ENCODE measurements around the gene ABI2.
"Not testable (repeated sequence)": the region's sequence is repeated elsewhere in the genome, so short reads cannot be mapped to it uniquely, and the experiment has no call there.

ABI2 gene

DNA sequence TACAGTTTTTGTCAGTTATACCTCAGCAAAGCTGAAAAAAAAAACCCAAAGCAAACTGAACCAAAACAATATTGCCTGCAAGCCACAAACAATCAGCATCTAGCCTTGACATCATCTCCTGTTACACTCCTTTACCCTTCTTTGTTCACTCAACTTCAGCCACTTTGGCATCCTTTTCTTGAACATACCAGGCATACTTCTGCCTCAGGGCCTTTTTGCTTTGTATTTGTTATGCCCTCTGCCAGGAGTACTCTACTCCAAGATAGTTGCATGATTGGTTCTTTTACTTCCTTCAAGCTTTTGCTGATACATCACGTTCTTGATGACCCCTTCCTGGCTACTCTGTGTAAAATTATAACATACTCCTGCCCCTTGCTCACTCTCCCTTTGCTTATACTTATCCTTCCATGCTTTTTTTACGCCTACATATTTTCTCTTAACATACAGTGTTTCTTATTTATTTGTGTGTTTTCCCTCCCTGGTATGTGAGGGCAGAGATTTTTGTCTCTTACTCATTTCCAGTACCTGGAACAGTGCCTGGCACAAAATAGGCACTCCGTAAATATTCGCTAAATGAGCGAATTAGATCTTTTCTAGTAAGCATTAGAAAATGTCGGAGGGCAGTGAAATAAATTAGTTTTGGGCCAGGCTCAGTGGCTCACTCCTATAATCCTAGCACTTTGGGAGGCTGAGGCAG lies 12.7 kb downstream of the ABI2 start:
- TF ChIP-seq ARNT (IDR thresholded peaks at IDR 0.05), result no peak
- TF ChIP-seq FOXK2 (IDR thresholded peaks at IDR 0.05), result no peak
- no peak for TF ChIP-seq FOXA1 (IDR thresholded peaks at IDR 0.05)
- no peak for TF ChIP-seq SP1 (IDR thresholded peaks at IDR 0.05)
- no peak for TF ChIP-seq L3MBTL2 (conservative IDR thresholded peaks at IDR 0.05)
- no peak for TF ChIP-seq FOXM1 (IDR thresholded peaks at IDR 0.05; ENCODE audit: borderline replicate concordance)
- TF ChIP-seq ELF4 (IDR thresholded peaks at IDR 0.05), result no peak
- TF ChIP-seq BHLHE40 (IDR thresholded peaks at IDR 0.05; ENCODE audit: borderline replicate concordance), result no peak
- no peak for TF ChIP-seq LEF1 (IDR thresholded peaks at IDR 0.05; ENCODE audit: borderline replicate concordance)
- no peak for TF ChIP-seq CTBP1 (IDR thresholded peaks at IDR 0.05; ENCODE audit: borderline replicate concordance)
- TF ChIP-seq HDGF (IDR thresholded peaks at IDR 0.05; ENCODE audit: borderline replicate concordance), result no peak
- TF ChIP-seq, protein P1, sequence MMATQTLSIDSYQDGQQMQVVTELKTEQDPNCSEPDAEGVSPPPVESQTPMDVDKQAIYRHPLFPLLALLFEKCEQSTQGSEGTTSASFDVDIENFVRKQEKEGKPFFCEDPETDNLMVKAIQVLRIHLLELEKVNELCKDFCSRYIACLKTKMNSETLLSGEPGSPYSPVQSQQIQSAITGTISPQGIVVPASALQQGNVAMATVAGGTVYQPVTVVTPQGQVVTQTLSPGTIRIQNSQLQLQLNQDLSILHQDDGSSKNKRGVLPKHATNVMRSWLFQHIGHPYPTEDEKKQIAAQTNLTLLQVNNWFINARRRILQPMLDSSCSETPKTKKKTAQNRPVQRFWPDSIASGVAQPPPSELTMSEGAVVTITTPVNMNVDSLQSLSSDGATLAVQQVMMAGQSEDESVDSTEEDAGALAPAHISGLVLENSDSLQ (IDR thresholded peaks at IDR 0.05), result no peak
- no peak for TF ChIP-seq TARDBP (IDR thresholded peaks at IDR 0.05)
- no peak for TF ChIP-seq SUZ12 (IDR thresholded peaks at IDR 0.05)
- no peak for TF ChIP-seq ZNF384 (IDR thresholded peaks at IDR 0.05)
- TF ChIP-seq NFRKB (IDR thresholded peaks at IDR 0.05), result no peak
- CTCF ChIA-PET, result interaction anchor here (0.6 to 0.7 kb wide), 2 partner anchors 9 to 80 kb away, joined by 3 read pairs; no protein-coding TSS in a partner anchor
- DNase-seq (ENCODE audit: extremely low spot score), result no peak
- POLR2A ChIA-PET, result interaction anchor here (1.1 kb wide), 1 partner anchor 15 kb away, joined by 3 read pairs; no protein-coding TSS in a partner anchor

DNA sequence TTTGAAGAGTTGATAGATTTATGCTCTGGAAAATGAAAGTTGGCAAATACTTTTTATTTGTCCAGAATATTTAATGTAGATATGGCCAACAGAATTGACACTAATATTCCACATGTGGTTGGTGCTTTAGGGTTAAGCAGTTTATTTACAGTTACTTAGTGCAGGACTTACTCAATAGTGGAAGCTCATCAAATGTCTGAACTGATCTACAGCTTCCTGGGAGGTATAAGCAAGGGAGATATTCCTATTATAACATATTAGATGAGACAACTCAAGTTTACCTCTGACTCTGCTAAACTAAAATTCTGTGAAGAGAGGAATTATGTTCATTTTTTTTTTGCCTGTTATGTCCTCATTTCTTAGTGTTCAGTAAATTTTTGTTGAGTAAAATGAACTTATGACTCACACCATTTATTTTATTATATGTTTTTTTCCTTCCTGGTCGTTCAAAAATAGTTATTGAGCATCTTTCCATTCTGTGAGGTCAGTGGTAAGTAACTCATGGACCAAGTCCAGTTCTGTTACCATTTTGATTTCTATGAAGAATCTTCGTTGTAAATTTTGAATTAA lies 13.6 kb downstream of the ABI2 start:
- ChIA-PET CTCF (interaction anchor here (0.6 kb wide), 1 partner anchor 8 kb away, joined by 3 read pairs; no protein-coding TSS in a partner anchor), POLR2A (no interaction called here)
- no peak for TF ChIP-seq FOXK2 (IDR thresholded peaks at IDR 0.05)
- TF ChIP-seq NFRKB (IDR thresholded peaks at IDR 0.05), result no peak
- TF ChIP-seq FOXA1 (IDR thresholded peaks at IDR 0.05), result no peak
- no peak for TF ChIP-seq FOXM1 (IDR thresholded peaks at IDR 0.05; ENCODE audit: borderline replicate concordance)
- no peak for TF ChIP-seq SP1 (IDR thresholded peaks at IDR 0.05)
- TF ChIP-seq CTBP1 (IDR thresholded peaks at IDR 0.05; ENCODE audit: borderline replicate concordance), result no peak
- TF ChIP-seq, protein P1 (IDR thresholded peaks at IDR 0.05), result no peak
- TF ChIP-seq ARNT (IDR thresholded peaks at IDR 0.05), result no peak
- no peak for TF ChIP-seq HDGF (IDR thresholded peaks at IDR 0.05; ENCODE audit: borderline replicate concordance)
- DNase-seq (ENCODE audit: extremely low spot score), result no peak

DNA sequence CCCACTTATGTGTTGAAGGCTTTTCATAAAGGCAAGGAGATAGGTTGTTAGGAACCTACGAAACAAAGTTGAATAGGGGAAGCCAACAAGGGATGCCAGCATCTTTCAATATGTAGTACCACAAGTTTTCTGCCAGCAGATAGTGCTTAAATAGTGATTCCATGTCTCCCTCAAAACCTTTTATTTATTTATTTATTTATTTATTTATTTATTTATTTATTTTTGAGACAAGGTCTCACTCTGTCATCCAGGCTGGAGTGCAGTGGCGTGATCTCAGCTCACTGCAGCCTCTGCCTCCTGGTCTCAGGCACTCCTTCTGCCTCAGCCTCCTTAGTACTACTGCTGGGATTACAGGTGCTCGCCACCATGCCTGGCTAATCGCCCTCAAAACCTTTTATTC lies 14.2 kb downstream of the ABI2 start:
- DNase-seq (ENCODE audit: extremely low spot score); POLR2A ChIA-PET; CTCF ChIA-PET: not testable (repeated sequence)

DNA sequence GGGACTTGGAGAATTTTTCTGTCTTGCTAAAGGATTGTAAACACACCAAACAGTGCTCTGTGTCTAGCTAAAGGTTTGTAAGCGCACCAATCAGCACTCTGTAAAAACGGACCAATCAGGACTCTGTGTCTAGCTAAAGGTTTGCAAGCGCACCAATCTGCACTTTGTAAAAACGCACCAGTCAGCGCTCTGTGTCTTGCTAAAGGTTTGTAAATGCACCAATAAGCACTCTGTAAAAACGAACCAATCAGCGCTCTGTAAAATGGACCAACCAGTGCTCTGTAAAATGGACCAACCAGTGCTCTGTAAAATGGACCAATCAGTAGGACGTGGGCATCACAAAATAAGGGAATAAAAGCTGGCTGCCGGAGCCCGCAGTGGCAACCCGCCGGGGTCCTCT lies 16.5 kb downstream of the ABI2 start:
- CTCF ChIA-PET, result no interaction called here
- POLR2A ChIA-PET, result no interaction called here
- TF ChIP-seq FOXM1 (IDR thresholded peaks at IDR 0.05; ENCODE audit: borderline replicate concordance) (no peak), L3MBTL2 (conservative IDR thresholded peaks at IDR 0.05) (no peak), ZNF384 (IDR thresholded peaks at IDR 0.05) (no peak), SP1 (IDR thresholded peaks at IDR 0.05) (no peak), LEF1 (IDR thresholded peaks at IDR 0.05; ENCODE audit: borderline replicate concordance) (no peak), ARNT (IDR thresholded peaks at IDR 0.05) (no peak), TARDBP (IDR thresholded peaks at IDR 0.05) (no peak), CTBP1 (IDR thresholded peaks at IDR 0.05; ENCODE audit: borderline replicate concordance) (no peak), FOXK2 (IDR thresholded peaks at IDR 0.05) (no peak), SUZ12 (IDR thresholded peaks at IDR 0.05) (no peak), ELF4 (IDR thresholded peaks at IDR 0.05) (no peak)
- TF ChIP-seq, protein P1 (IDR thresholded peaks at IDR 0.05), result no peak
- no peak for DNase-seq (ENCODE audit: extremely low spot score)

DNA sequence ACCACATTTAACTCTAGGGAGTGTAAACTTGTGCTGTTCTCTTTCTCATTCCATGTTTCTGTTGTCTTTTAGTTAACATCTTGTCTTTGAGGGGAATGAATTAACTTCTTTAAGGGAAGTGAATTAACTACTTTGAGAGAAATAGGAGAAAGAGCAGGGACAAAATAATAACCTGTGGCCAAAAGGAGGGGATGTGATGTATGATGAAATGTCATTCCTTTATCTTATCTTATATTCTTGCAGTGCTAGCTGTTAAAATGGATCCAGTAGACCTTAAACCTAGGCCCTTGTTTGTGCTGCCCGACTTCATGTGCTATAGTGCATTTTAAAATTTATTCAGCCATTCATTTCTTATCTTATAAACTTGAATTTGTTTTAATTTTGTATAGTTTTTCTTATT lies 18.4 kb downstream of the ABI2 start:
- POLR2A ChIA-PET, result no interaction called here
- TF ChIP-seq FOXK2 (IDR thresholded peaks at IDR 0.05) (no peak), TARDBP (IDR thresholded peaks at IDR 0.05) (no peak), SP1 (IDR thresholded peaks at IDR 0.05) (no peak), ARNT (IDR thresholded peaks at IDR 0.05) (no peak), ZNF384 (IDR thresholded peaks at IDR 0.05) (no peak), BHLHE40 (IDR thresholded peaks at IDR 0.05; ENCODE audit: borderline replicate concordance) (no peak), FOXM1 (IDR thresholded peaks at IDR 0.05; ENCODE audit: borderline replicate concordance) (no peak), LEF1 (IDR thresholded peaks at IDR 0.05; ENCODE audit: borderline replicate concordance) (no peak), ELF4 (IDR thresholded peaks at IDR 0.05) (no peak), NFRKB (IDR thresholded peaks at IDR 0.05) (no peak), SUZ12 (IDR thresholded peaks at IDR 0.05) (no peak), HDGF (IDR thresholded peaks at IDR 0.05; ENCODE audit: borderline replicate concordance) (no peak), CTBP1 (IDR thresholded peaks at IDR 0.05; ENCODE audit: borderline replicate concordance) (no peak)
- TF ChIP-seq, protein P1 (IDR thresholded peaks at IDR 0.05), result no peak
- DNase-seq (ENCODE audit: extremely low spot score), result no peak
- CTCF ChIA-PET, result interaction anchor here (0.6 kb wide), 1 partner anchor 319 kb away, joined by 5 read pairs; no protein-coding TSS in a partner anchor

All from HEK293T (cell line).